Tibial nerve (tissue), 4 donors: ENCODE data around the gene PRKAR1B. TPM values are rescaled to one million over a fixed set of nuclear protein-coding genes. Genes with fewer than 3 reads are reported as not detected.
A peak's percentile ranks its signal among the peaks of the same experiment; 100 is the strongest.

Experiments
- DNase-seq, 2 donors: peaks; one replicate each; pipeline ENCODE4 v3.0.0-alpha.2; 2019; ENCODE audit warnings: low spot score in 2 of 2
- H3K27ac ChIP-seq, 4 donors: fragments of 200-600 bp; sonication (generic) in 3 of 4; one replicate each; pipeline ENCODE4 v1.5.1; 2017 to 2019; ENCODE audit warnings: mild to moderate bottlenecking in 1 of 4
- H3K27me3 ChIP-seq, 2 donors: fragments of 200-600 bp; sonication (generic) in 1 of 2; one replicate each; pipeline versions ENCODE4 v1.5.1 to v1.6.0; 2017 to 2019
- H3K36me3 ChIP-seq, 3 donors: fragments of 200-600 bp; sonication (generic); one replicate each; pipeline ENCODE4 v1.5.1; 2018 to 2019
- H3K4me1 ChIP-seq, 4 donors: fragments of 200-600 bp; sonication (generic) in 3 of 4; one replicate each; pipeline ENCODE4 v1.5.1; 2017 to 2019
- H3K4me3 ChIP-seq, 4 donors: fragments of 200-600 bp; sonication (generic) in 3 of 4; one replicate each; pipeline ENCODE4 v1.5.1; 2017 to 2019; ENCODE audit warnings: mild to moderate bottlenecking in 1 of 4, moderate library complexity in 1 of 4
- H3K9me3 ChIP-seq, 4 donors: fragments of 200-600 bp; sonication (generic) in 3 of 4; one replicate each; pipeline ENCODE4 v1.5.1; 2017 to 2019
- CTCF ChIP-seq, 5 experiments: fragments of 200-600 bp in 3 of 5; fragments of 450-650 bp in 2 of 5; sonication (generic) in 3 of 5; IDR thresholded peaks; one replicate each; pipeline ENCODE4 v1.5.1; 2016 to 2019; ENCODE audit warnings: antibody characterized with exemption in 5 of 5, mild to moderate bottlenecking in 3 of 5, moderate library complexity in 2 of 5
- EP300 ChIP-seq, 2 donors: sonication (generic); formaldehyde crosslinking; IDR thresholded peaks; one replicate each; pipeline ENCODE4 v1.6.1; 2017; ENCODE audit warnings: antibody characterized with exemption in 2 of 2, mild to moderate bottlenecking in 1 of 2
- POLR2A ChIP-seq, 2 donors: fragments of 450-650 bp; IDR thresholded peaks; one replicate each; pipeline ENCODE4 v1.6.1; 2017; ENCODE audit warnings: antibody characterized with exemption in 2 of 2, mild to moderate bottlenecking in 2 of 2, moderate library complexity in 2 of 2
- WGBS, 2 donors: methylation state at CpG; one replicate each; pipeline ENCODE4 v1.1.5; 2018; 5-methylcytosine and 5-hydroxymethylcytosine counted together
- total RNA-seq, 4 donors: library from RNA; depleted of rRNA; stranded (reverse); fragments of >200 nt; gene quantifications; one replicate each; pipeline ENCODE4 v1.1.0, GENCODE V29; 2016

Gene PRKAR1B
- total RNA-seq, 4 donors from 2014 or later, result 2.7 to 12.3 (median 4.8) TPM

- no peak for TF ChIP-seq EP300 (IDR thresholded peaks at IDR 0.05)
- TF ChIP-seq POLR2A (IDR thresholded peaks at IDR 0.05), result no peak
- no peak for TF ChIP-seq CTCF (IDR thresholded peaks at IDR 0.05)
- Histone ChIP-seq H3K4me1 (peaks cover 0 to 61% (median 41%) of the 10 kb centered on the region in 4 donors), H3K9me3 (no peaks in the 10 kb centered on the region), H3K27me3 (no peaks in the 10 kb centered on the region), H3K36me3 (peaks cover 0 to 15% (median 0%) of the 10 kb centered on the region in 3 donors), H3K27ac (peak overlapping the region in 2 of 4 donors; percentile 86 to 91), H3K4me3 (no peak overlapping the region)
- no peak for DNase-seq
- WGBS, 2 donors, result 59 to 61% methylated on average over 10 of the region's 10 CpGs
Observed at GRCh38 chr7:515628-516027, 211.5 kb downstream of the PRKAR1B start.

GRCh38 chr7:514651-515598 is 212.2 kb downstream of the PRKAR1B start:
- Histone ChIP-seq H3K27me3 (no peaks in the 10 kb centered on the region), H3K27ac (peak overlapping the region in 3 of 4 donors; percentile 56 to 91 (median 86)), H3K9me3 (no peaks in the 10 kb centered on the region), H3K36me3 (peaks cover 0 to 20% (median 0%) of the 10 kb centered on the region in 3 donors), H3K4me3 (no peak overlapping the region), H3K4me1 (peaks cover 0 to 54% (median 35%) of the 10 kb centered on the region in 4 donors)
- TF ChIP-seq CTCF (IDR thresholded peaks at IDR 0.05) (no peak), POLR2A (IDR thresholded peaks at IDR 0.05) (peak in 1 of 2 donors; percentile 18), EP300 (IDR thresholded peaks at IDR 0.05) (peak in 1 of 2 donors; percentile 42)
- WGBS, 2 donors, result 39 to 51% methylated on average over 17 to 21 of the region's 25 CpGs
- no peak for DNase-seq

- Histone ChIP-seq H3K27me3 (no peaks in the 10 kb centered on the region), H3K4me3 (no peak overlapping the region), H3K9me3 (no peaks in the 10 kb centered on the region), H3K4me1 (peaks cover 0 to 53% (median 35%) of the 10 kb centered on the region in 4 donors), H3K36me3 (peaks cover 0 to 27% (median 0%) of the 10 kb centered on the region in 3 donors), H3K27ac (peak overlapping the region in 3 of 4 donors; percentile 56 to 91 (median 86))
- TF ChIP-seq POLR2A (IDR thresholded peaks at IDR 0.05) (no peak), EP300 (IDR thresholded peaks at IDR 0.05) (no peak), CTCF (IDR thresholded peaks at IDR 0.05) (no peak)
- 68 to 70% methylated on average over 8 to 10 of the region's 10 CpGs for WGBS, 2 donors
- DNase-seq, result no peak
Observed at GRCh38 chr7:514242-514641, 212.8 kb downstream of the PRKAR1B start.

- Histone ChIP-seq H3K27me3 (no peaks in the 10 kb centered on the region), H3K4me1 (peaks cover 0 to 55% (median 35%) of the 10 kb centered on the region in 4 donors), H3K36me3 (peaks cover 0 to 33% (median 0%) of the 10 kb centered on the region in 3 donors), H3K9me3 (no peaks in the 10 kb centered on the region), H3K27ac (peak overlapping the region in 3 of 4 donors; percentile 56 to 91 (median 86)), H3K4me3 (no peak overlapping the region)
- no peak for DNase-seq
- TF ChIP-seq POLR2A (IDR thresholded peaks at IDR 0.05) (no peak), CTCF (IDR thresholded peaks at IDR 0.05) (no peak), EP300 (IDR thresholded peaks at IDR 0.05) (peak in 1 of 2 donors; percentile 27)
- 63 to 64% methylated on average over 20 of the region's 20 CpGs for WGBS, 2 donors
Observed at GRCh38 chr7:513521-514166, 213.4 kb downstream of the PRKAR1B start.
